ENCODE results near the gene OR4E2.
"Not testable (repeated sequence)": the region's sequence is repeated elsewhere in the genome, so short reads cannot be mapped to it uniquely, and the experiment has no call there.

Gene OR4E2, protein sequence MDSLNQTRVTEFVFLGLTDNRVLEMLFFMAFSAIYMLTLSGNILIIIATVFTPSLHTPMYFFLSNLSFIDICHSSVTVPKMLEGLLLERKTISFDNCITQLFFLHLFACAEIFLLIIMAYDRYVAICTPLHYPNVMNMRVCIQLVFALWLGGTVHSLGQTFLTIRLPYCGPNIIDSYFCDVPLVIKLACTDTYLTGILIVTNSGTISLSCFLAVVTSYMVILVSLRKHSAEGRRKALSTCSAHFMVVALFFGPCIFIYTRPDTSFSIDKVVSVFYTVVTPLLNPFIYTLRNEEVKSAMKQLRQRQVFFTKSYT

DNA sequence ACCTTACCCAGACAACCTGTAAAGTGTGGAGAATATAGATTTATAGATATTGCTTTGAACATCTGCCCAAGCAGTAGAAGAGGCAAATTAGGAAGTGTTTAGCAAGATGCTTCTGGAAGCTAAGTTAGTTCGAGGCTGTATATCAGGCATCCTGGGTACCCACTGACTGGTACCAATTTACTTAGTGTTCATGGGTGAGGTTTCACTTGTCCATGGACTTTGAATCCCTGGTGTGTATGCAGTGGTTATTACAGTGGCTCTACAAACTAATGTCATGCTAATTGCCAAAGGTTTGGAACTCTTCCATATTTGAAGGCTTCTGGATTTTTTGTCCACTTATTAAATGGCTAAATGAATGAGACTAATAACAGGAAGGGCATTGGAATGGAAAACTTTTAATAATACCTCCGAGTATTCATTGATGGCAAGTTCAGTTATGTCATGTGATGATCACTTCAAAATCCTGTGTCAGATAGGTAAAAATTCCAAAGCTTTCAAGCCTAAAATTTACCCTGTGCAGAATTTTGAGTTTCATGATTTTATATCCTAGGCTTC is at the start of gene OR4E2:
OR4E2 (plus strand) TSS at position 505 of the 555 bp plus-strand sequence. CDS start 11,248 bp downstream, outside the sequence.
- no peak for DNase-seq

DNA sequence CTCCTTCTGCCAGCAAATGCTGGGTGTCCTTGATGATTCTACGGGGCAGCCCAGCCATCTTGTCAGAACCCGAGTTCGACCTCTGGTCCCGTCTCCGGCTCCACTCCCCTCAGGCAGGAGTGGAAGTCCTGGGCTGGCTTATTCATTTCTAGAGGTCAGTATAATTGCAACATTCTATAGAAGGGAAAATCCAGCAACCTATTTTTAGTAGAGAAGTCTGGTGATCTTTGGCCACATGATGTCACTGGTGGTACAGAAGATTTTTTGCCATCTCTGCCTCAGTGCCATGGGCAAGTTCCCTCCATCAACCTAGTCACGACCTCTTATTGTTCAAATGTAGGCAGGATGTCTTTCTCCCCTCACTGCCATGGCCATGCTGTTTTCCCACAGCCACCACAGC is 41.3 kb upstream of the OR4E2 start:
- DNase-seq, result no peak

DNA sequence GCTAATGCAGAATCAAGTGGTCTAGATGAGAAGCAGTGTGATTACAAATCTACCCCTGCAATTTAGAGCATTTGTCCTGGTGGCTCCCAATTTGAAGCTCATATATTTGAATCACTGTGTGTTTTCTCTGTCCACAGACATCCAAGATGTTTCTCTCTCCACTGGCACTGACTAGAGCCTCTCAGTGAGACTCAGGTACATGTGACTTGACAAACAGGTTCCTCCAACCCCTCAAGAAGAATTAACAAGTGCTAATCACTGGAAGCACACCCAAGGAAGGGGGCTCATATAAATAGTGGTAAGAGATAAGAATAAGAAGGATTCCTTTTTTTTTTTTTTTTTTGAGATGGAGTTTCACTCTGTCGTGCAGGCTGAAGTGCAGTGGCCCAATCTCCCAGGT is 39.4 kb upstream of the OR4E2 start:
- no peak for DNase-seq

DNA sequence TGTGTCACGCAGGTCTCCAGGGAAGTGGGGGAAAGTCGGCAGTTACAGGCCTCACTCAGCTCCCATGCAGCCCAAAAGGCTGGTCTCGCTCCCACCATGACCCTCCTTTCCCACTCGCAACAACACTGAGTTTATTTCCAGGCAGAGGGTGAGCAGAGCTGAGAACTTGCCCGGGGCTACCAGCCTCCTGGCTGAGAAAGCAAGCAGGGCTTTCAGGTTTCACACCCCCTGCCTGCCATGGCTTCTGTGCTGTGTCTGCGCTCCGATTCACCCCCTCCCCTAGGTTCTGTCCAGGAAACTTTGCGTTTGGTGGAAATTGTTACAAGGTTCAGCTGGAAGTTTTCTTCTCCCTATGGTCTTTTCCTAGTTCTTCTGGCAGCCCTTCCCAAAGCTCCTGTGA is 36.0 kb upstream of the OR4E2 start:
- no peak for DNase-seq

DNA sequence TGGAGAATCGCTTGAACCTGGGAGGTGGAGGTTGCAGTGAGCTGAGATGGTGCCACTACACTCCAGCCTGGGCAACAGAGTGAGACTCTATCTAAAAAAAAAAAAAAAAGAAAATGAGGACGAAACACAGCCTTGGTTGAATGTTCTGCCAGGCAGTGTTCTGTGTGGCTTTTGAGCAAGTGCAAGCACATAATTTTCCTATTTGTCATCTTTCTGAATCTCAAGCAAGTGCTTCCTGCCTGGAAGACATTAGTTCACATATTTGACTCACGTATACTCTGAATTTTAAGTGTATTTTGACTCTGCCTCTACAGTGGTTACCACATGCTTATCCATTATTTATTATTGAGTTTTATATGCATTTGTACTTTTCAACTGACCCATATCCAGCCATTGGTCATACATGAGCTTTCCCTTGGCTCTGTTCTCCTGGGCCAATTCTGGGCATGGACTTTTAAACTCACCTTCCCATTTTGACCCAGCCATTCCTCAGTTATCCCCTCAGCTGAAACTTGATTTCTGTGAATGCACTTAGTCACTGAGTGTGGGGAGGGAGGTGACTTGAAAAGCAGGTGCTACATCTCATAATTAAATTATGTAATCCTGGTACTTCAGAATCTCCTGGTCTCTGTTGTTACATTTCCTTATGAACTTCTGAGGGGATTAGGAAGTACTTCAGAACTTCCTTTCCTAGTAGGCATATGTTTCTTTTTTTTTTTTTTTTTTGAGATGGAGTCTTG is 27.0 kb upstream of the OR4E2 start:
- DNase-seq, result no peak

DNA sequence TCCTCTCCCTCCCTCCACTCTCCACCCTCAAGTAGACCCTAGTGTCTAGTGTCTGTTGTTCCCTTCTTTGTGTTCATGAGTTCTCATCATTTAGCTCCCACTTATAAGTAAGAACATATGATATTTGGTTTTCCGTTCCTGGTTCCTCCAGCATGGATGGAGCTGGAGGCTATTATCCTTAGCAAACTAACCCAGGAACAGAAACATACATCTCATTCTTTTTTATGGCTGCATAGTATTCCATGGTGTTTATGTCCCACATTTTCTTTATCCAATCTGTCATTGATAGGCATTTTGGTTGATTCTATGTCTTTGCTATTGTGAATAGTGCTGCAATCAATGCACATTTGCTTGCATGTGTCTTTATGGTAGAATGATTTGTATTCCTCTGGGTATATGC is 23.1 kb upstream of the OR4E2 start:
- not testable (repeated sequence) for DNase-seq

DNA sequence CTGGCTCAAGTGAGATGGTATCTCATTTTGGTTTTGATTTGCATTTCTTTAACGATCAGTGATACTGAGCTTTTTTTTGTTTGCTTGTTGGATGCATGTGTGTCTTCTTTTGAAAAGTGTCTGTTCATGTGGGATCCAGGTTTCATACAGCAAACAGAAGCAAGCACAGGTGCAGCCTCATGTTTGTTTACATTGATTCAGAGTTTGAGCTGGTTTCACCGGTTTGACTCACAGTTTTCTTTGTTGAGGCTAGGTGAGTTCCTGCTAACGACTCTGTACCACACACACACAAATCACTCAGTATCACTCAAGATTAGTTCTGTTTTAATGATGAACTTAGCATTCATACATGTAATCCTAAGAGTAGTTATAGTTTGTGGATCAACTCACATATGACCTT is 22.6 kb upstream of the OR4E2 start:
- DNase-seq, result no peak

DNA sequence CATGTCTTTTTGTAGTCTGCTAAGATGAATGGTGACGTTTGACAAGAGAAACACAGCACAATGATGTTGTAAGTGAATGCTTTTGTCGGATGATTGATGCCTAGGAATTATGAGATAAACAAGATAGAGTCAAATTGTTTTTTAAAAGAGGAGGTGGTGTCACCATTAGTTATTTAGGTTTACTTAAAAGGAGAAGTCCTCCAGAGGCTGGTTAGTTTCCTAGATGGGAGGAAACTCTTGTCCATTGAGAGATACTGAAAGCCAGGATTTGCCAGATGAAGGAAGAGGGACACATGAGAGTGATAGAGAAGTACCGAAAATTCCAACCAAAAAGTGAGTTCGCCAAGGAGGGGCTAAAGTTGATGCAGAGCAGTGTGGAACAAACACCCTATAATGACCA is 18.8 kb upstream of the OR4E2 start, which contains the start of gene OR10G2:
OR10G2 (minus strand) TSS at position 101 of the 400 bp plus-strand sequence; CDS start at position 3, 98 bp downstream.
- no peak for DNase-seq

DNA sequence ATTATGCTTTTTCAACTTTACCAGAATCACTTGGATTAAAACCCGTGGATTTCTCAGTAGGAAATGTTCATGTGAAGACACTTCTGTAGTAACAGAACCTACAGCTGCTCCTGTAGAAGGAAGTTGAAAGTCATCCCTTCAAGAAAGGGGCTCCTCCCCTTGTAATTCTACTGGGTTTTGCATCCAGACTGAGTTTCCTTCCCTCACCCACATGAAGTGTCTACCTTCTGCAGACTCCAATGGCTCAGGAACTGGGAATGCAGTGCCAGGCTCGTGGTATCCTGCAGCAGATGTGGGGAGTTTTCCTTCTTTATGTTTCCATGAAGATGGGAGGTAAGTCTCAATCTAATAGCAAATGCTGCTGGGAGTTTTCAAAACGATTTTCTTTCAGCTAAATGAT is 11.0 kb upstream of the OR4E2 start:
- no peak for DNase-seq

DNA sequence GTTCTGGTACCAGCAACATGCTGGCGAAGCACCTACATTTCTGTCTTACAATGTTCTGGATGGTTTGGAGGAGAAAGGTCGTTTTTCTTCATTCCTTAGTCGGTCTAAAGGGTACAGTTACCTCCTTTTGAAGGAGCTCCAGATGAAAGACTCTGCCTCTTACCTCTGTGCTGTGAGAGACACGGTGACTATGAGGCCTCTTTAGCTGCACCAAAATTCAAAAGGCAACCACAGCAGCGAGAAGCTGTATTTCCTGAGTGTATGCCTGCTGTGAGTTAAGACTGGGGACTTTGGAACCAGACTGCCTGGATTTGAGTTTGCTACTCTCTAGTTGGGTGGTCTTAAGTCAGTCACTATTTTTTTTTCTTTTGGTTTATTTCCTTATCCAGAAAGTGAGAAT is 10.2 kb upstream of the OR4E2 start:
- no peak for DNase-seq

DNA sequence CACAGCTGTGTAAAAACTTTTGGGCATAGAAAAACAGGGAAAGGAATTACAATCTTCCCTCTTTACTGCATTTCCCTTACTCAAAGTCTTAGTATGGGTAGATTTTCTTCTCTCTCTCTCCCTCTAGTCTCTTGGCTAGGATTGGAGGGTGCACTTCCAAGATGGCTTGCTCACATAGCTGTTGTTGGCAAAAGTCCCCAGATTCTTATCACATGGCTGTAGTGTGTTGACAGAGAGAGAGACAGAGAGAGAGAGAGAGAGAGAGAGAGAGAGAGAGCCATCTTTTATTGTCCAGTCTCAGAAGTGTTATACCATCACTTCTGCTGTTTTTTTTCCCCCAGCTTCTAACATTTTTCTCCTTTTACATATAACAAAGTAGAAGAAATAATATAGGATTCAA is 6.3 kb upstream of the OR4E2 start:
- no peak for DNase-seq

DNA sequence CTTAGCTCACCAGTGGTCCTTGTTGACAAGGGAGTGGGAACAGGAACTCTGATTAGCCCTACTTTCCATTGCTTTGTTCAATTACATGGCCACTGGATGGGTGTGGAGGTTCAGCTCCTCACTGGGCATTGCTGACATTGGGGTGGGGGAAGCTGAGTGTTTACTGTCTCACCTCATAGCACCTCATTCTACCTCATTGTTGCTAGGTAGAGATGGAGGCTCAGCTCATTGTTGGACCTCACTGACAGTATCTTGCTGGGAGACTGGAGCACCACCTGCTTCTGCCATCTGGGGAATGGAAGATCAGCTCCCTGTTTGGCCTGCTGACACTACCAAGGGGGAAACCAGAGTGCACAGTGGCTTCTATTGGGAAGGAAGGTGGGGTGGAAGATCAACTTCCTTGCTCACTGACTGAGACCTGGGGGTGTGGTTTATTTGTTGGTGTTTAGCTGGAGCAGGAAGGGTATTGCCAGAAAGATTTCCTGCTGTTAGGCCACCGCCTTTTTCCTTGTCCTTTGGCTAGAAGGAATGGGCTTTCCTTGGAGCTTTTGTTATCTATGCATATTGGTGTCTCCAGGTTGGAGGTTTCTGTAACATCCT is 1.3 kb upstream of the OR4E2 start:
- no peak for DNase-seq

DNA sequence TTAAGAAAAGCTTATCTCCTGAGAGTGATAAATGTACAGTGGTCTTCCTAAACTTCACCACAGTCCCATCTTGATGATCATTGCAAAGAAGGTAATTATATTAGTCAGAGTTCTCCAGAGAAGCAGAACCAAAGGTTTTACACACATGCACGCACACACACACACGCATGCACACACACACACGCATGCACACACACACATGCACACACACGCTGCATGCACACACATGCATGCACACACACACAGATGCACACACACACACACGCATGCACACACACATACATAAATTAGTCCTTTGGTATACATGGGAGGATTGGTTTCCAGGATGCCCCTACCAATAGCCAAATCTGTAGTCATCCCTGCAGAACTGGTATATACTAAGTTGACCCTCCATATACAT is 580 bp downstream of the OR4E2 start:
- no peak for DNase-seq

DNA sequence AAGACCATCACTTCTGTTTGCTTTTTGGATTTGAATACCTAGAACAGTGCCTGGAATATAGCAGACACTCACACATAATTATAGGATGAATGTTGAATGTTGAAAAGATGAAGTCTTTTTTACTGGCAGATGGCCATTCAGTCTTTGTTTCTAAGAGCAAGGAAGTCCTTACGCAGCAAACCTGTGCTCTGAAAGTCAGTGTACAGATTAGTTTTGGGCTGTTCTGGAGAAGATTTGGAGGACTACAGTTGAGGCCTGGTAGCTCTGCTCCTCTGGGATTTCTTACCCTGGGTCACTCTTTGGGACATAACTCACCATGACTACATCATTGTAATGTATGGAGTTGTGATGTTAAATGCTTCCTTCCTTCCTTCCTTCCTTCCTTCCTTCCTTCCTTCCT is 3.3 kb downstream of the OR4E2 start:
- no peak for DNase-seq

DNA sequence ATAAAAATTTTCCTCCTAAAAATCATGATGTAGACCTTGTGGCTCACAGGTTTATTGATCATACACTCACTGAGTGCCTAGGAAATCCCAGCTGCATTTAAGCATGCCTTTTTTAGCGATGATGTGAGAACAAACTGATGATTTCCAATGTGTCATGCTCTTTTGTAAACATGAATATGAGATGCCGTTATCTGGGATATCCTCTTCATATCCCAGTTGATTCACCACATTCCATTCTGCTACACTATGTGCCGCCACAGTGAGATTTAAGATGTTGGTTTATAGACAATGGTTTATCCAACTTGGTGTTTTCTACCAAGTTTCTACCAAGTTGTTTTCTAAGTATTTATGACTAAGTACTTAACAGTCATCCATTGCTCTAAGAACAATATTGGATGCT is 14.7 kb downstream of the OR4E2 start:
- no peak for DNase-seq

DNA sequence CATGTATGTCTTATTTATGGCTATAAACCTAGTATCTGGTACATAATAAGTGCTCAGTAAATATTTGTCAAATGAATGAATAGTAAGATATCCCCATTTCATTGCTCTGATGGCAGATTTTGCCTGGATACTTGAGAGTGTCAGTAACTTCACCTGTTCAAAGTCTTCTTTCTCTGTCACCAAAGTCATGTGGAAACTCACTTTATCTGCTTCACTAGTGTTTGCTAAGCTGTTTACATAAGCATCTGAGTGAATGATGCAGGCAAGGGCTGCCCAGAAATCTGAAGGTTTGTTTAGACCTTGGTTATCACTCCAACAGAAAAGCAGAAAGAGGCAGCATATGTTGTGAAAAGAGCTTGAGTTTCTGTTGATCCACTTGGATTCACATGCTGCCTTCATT is 15.6 kb downstream of the OR4E2 start:
- no peak for DNase-seq

DNA sequence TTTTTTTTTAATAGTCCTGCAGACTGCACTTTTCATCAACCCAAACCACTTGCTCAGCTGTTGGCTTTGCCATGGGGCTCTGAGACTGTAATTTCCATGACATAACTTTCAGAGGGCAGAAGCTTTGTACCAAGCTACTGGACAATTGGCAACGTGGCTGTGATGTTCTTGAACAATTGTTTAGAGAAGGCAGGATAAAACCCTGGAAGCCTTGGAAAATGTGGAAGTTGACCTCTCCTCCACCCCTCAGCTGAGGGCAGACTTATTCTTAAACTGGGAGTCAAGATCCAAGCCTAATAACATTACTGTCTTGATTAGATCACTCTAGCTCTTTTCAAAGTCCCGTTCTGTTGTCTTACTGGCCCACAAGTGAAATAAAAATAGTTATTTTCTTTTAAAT is 17.7 kb downstream of the OR4E2 start:
- no peak for DNase-seq

DNA sequence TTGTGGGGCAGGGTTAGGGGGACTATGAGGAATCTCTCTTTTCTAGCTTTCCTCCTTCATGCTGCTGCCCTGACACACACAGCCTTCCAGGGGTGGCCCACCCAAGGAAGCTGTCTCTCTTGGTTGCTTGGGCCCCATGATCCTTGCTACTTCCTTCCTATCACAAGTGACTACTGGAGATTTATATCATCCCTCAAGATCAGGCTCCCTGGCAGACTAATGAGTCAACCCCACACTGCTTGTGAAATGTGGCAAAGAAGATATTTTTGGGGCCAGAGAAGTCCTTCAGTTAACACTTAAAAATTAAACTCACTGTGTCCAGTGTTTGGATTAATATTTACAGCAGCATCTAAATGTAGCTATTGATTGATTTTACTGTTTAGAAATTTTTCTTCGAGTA is 18.5 kb downstream of the OR4E2 start:
- no peak for DNase-seq

DNA sequence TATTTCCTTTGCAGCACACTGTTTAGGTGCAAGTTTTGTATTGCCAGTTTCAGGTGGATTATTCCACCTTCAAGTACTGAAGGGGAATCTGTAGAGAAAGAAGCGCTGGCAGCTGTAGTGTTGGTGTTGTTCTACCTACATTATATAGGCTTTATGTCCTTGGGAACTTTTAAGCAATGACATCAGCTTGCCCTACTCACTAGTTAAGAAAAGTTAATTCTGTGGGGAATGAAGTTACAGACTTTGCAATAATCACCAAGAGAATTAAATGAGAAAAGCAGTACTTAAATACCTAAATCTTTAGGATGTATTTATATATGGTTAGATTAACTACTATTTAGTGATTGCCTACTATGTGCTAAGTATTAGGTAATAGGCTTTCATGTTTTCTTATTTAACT is 20.1 kb downstream of the OR4E2 start, which contains the start of gene OR4E1:
OR4E1 (minus strand) TSS at position 101 of the 400 bp plus-strand sequence. CDS start 2,883 bp downstream, outside the sequence.
- no peak for DNase-seq

DNA sequence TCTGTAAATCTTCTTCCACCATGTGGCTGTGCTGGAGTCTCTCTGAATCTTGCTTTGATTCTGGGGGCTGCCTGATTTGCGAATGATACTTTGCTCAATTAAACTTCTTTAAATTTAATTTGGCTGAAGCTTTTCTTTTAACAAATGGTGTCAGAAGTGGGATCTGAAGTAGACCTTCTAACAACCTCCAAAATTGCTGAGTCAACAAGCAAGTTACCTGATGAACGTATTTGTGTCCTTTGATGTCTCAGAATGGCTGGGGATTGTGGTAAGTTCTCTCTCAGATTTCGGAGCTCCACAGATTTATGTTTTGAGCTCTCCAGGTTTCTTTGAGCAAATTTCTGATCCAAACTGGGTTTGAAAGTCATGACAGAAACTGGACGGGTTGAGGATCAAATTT is 21.9 kb downstream of the OR4E2 start:
- DNase-seq, result no peak

DNA sequence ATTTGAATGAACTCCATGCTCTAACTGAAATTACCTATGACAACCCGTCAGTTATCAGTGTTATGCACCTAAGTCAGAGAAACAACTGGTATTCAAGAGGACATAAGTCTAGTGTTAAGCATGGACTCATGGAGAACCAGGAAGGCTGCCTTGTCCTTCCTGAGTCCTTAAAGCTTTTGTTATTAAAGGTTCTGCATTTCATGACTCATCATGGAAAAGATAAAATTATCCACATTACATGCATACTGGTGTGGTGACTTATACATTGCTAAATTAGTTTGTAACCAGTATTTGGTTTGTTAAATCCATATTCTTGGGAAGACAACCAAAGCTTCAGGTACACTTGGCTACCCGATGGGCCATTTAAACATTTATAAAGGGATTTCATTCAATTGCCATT is 26.4 kb downstream of the OR4E2 start:
- no peak for DNase-seq

DNA sequence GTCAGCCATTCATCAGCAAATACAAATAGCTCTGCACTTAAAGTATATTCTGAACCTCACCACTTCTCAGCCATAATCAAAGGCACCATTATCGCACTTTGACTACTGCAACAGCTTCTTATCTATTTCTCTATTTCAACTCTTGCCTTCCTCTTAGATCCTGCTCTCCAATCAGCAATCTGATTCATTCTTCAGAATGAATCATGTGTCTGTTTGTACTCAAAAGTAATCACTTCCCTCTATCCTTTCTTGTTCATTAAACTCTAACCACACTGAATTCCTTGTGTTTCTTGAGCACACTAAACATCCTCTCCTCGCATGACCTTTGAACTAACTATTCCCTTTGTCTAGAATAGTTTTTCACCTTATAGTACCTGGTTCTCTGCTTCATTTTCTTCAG is 32.8 kb downstream of the OR4E2 start:
- no peak for DNase-seq

DNA sequence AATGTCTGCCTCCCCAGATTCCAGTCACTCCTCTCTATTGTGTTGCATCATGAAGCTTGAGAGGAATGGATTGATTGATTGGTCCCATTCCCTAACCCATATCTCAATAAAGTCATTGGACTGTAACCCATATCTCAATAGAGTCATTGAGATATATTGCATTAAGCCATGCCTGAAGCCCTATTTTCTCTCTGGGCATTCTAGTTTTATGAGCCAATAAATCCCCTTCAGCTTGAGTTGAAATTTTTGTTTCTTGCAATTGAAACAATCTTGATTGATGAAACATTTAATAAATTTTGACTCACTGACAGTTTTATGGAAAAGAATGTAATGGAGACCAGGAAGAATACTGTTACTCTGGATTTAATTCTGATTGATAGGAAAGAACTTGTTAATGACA is 40.8 kb downstream of the OR4E2 start:
- no peak for DNase-seq

DNA sequence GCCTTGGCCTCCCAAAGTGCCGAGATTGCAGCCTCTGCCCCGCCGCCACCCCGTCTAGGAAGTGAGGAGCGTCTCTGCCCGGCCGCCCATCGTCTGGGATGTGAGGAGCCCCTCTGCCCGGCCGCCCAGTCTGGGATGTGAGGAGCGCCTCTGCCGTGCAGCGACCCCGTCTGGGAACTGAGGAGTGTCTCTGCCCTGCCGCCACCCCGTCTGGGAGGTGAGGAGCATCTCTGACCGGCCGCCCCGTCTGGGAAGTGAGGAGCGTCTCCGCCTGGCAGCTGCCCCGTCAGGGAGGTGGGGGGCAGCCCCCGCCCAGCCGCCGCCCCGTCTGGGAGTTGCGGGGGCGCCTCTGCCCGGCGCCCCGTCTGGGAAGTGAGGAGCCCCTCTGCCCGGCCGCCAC is 44.0 kb downstream of the OR4E2 start:
- not testable (repeated sequence) for DNase-seq

Data from left hindlimb (tissue), 1 donor.